M059J (cell line): ENCODE data around the gene CTSC. TPM values are rescaled to one million over a fixed set of nuclear protein-coding genes. Genes with fewer than 3 reads are reported as not detected.

Source experiments
- DNase-seq: peaks from one replicate; pipeline ENCODE4 v3.0.0-alpha.2; 2012; ENCODE audit warnings: low read depth
- total RNA-seq: library from RNA; depleted of rRNA; stranded (reverse); fragments of >200 nt; shearing (Covaris generic); gene quantifications from 2 replicates; pipeline ENCODE4 v1.2.3, GENCODE V29; 2014; rRNA removed

CTSC gene
- 338 and 359 TPM in 2 replicates for total RNA-seq

DNA sequence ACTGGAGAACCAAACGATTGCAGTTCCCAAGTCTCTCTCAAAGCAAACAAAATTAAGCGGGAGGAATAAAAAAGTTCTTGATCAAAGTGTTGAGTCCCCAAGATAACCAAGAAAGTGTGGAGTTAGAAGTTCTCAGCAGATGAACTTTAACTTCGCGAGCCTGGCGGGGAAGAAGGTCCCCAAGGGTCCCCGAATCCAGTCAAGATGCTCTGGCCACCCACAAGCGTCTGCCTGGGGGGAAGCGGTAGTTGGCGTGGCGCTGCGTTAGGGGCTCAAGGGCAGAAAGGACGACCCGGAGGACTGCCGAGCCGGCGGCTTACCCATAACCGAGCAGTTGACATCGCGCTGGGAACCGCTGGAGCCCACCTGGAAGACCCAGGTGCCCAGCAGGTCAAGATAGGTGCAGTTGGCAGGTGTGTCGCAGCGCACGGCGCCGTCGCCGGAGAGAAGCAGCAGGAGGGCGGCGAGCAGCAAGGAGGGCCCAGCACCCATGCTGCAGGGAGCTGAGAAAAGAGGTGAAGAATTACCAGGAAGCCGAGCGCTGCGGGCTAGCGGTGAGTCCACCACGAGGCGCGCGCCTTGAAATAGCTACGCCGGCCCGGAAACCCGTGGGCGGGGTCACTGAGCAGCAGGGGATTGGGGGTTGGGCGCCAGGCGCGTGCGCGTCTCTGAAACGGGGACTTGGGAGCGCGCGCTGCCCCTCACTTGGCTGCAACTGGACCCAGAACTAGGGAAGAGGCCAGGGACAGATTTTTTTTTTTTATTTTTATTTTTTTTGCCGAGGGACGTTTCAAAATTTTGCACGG is at the start of gene CTSC:
CTSC (minus strand) TSS at position 556 of the 806 bp plus-strand sequence; CDS start at position 492, 64 bp downstream.
- DNase-seq = peak; percentile 93

DNA sequence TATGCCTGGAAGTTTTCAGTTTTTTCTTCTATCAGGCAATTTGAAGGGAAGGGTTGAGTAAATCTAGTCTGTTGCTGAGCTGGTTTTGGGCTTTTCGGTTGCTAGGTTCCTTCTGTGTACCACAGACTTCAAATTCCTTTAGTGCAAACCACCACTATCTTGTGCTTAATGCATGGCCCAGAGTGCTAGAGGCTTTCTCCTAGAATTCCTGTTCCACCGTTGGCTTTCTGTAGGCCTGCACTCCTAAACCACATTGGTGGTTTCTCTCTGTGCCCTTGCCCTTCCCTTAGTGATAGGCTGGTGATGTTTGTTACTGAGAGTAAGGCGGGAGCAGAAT is 47.1 kb upstream of the CTSC start:
- peak; percentile 89 for DNase-seq

DNA sequence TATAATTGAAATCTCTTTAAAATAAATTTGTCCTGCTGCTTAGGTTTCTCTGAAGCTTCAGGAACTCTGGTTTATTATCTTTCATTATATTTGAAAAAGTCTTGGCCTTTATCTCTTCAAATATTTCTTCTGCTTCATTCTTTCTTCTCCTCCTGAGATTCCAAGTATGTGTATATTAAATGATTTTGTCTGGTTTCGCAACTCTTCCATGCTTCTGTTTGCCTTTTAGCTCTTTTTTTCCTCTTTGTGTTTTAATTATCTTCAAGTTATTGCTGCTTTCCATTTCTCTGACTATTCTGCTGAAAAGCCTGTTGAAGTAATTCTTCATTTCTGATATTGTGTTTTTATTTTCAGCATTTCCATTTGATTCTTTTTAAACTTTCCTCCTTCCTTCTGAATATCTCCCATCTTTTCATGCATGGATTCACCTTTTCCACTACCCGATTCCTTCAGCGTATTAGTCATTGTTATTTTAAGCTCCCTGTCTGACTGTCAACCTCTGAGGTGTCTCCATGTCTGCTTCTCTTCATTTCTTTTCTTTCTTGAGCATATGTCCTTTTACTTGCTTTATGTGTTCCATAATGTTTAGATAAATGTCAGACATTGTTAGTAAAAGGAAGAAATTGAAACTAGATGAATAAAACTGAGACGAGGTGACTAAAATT is 46.6 kb upstream of the CTSC start:
- DNase-seq = peak; percentile 83

DNA sequence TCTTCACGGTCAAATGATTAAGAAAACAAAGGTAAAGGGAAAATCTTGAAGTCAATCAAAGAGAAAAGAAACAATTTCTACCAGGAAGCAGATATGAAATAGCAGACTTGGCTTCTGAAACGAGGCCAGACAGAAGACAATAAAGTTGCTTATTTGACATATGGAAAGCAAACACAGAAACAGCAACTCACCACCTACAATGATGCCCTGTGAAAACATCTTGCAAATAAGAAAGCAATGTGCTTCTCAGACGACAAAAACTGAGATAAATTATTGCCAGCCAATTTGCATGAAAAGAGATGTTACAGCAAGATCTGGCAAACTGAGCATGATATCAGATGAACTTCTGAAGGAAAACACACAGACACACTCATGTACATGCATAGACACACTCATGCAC is 45.9 kb upstream of the CTSC start:
- no peak for DNase-seq

DNA sequence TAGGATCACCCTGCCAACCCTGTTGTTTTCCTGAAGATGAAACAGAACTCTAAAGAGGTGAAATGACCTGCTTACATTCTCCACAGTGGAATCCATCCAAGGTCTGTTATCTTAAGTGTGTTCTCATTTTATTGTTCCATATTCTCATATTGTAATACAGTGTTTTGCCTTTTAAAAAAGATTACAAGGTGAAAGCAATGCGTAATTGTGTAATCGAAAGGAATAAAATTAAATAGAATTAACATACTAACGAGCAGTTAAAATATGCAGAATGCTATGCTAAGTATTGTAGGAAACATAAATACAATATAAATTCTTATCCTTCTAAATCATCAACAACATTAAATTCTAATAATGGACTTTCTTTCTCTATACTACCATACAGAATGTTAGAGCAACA is 41.6 kb upstream of the CTSC start:
- DNase-seq = no peak

DNA sequence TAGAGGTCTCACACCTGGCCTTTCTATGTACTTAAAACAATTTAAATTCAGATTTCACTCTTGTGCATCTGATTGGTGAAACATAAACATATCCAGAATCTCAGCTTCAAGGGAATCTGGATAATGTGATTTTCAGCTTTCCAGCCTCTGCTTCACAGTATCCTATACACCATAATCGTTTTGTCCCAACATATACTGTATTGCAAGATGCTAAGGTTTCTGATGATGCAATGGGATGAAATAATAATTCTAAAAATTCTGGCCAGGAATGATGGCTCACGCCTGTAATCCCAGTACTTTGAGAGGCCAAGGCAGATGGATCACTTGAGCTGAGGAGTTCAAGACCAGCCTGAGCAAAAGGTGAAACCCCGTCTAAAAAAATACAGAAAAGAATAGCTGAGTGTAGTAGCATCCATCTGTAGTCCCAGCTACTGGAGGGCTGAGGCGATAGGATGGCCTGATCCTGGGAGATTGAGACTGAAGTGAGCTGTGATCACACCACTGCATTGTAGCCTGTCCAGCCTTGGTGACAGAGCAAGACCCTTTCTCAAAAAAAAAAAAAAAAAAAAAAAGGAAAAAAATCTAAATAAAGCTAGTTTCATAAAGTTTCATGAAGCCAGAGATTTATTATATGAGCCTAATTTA is 41.0 kb upstream of the CTSC start:
- DNase-seq = no peak

DNA sequence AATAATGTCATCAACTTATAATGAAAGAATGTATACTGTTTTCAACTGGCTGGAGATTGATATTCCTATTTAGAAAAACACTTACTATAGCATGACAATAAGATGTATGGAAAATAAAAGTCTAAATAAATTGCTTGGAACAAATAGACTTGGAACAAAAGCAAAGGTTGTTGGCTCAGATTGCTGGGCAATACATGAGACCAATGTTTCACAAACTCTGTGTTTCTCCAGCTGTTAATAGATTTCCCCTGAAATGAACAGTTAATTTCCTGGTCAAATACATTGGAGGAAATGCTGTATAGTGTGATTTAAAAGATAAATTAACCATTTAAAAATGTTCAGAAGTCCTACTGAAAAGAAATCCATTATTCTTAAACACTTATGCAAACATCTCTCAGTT is 40.1 kb upstream of the CTSC start:
- DNase-seq = no peak

DNA sequence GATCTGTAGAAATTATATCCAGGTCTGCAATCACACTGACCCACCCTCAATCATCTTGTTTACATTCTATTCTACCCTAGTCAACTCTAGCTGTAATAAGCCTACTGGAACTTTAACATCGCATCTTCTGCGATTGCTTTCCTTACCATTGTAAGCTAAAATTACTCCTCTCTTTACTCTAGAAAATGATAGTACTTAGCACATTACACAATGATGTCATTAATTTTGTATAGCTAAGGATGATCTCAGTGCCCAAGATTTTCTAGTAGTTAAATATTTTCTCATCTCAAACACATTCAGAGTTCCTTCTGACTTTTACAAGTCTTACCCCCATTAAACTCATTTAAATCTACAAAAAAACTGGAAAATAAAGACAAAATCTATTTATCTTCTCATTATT is 39.6 kb upstream of the CTSC start:
- DNase-seq = no peak

DNA sequence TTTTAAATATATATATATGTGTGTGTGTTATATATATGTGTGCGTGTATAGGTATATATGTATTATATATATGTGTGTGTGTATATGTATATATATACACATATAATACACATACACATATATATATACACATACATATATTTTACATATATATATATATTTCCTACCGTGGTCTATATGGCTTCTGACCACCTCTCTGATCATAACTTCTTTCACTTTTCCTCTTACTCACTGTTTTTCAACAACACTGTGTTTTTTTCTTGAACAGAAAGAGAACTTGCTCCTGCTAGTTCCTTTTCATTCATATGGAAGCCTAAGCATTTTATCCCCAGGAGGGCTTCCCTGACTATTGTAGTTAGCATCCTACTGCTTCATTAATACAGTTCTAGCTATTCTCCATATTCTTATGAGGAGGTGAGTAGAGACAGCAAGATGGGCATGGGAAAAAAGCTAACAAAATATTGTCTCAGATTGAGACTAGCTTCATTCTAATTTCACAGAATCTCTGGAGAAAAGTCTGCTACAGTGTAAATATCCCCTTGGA is 38.5 kb upstream of the CTSC start:
- no peak for DNase-seq

DNA sequence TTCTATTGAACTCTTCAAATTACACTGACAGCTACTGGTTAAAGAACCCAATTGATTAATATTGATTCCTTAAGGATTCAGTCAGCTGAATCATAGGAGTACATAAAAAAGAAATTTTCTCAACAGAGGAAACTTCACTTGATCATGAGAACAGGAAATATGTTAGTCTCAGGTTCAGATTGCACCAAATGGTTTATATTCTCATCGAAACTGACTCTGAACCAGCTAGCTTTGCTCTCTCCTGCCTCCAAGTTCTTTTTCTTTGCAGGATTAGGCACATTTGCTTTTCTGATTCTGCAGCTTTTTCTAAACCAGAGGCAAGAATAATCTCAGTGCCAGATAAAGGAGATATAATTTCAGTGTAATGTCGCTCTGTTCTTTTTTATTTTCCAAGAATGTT is 33.2 kb upstream of the CTSC start:
- DNase-seq = no peak

DNA sequence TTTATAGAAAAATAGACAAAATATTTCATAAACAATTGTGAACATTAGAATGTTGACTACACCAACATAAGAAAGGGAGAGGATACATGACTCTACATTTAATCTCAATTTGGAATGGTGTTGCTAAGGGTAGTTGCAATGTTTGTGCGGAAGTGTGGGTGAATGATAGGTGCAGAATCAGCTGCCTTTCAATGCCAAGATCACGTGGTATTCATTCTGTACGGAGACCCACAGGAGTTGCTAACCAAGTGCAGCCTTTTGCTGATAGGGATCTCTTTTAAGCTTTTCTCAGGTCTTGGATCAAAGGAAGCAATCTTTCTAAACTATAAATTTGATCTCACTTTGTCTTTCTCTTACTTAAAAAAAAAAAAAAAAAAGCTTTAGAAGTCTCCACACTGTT is 29.8 kb upstream of the CTSC start:
- DNase-seq = no peak

DNA sequence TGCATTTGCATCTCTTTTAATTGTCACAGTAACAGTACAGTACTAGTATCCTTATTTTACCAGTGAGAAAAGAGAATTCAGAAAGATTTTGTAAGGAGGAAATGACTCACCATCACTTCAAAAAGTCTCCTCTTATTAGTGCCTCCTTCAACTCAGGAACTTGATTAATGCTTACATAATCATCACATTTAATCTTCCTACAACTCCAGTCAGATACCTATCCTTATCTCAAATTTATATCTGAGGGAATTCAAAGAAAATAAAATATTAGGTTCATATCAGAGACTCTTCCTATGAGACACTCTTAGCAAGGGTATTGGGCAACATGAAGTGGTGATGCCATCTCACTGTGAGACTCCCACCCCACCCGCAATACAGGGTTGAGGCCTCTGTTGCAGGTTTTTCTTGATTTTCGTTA is 26.1 kb upstream of the CTSC start:
- DNase-seq = peak; percentile 64

DNA sequence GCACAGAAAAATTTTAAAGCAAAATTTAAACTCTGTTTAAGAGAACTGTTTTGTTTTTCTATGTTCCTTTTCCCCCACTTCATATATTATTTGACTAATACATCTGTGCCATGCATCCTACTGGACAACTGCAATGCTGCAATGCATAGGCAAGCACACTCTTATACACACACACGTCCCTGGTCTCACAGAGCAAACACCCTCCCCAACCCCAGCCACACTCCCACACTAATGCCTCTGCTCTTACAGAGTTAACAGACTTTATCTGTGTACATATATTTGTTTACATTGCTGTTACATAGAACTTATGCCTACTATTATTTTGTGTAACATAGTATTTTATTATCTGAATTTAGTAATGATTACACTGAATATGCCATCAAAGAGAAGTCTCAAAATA is 25.5 kb upstream of the CTSC start:
- DNase-seq = no peak

DNA sequence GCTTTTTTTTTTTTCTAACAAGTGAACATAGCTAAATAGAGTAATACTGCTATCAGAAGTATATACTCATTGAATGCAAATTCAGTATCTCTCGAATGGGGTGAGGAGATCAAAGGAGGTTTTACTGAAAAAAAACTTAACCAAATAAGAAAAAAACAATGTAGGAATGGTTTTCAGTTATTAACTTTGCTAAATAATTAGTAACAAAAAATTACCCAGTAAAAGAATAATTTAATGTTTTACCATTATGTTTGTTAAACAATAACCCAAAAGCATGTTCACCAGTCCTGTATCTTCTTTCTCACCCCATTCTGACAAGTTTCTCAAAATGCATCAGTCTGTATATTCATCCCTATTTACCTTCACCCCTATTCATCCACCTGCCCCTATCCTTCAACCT is 22.6 kb upstream of the CTSC start:
- DNase-seq = no peak

DNA sequence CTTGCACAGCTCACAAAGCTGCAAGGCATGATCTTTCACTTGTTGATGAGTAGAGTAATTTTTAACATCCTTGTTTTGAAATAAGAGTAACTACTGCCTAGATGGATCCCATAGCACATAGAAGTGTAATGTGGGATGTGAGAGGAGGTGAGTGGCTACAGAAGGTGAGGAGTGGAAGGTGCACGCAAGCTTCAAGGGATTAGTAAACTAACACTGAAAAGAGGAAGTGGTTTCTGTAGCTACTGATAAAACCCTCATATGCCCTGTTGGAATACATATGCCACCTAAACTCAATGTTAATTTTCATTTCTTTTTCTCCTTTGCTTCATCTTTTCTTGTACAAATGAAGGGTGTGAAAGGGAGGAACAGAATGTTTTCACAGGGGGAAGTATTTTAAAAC is 22.0 kb upstream of the CTSC start:
- DNase-seq = no peak

DNA sequence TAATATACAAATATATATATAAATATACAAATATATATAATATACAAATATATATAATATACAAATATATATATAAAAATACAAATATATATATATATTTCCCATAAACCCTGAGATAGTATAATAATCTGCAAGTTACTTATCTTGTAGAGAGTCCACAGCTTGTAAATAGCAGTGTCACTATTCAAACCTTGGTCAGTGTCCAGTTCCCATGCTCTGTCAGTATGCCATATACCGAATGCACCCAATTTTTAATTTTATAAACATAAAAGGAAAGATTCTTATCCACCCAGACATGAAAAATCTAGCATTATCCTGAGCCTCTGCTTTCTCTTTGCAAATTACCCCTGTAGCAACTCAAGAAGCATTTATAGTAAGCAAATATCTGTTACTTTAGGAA is 21.6 kb upstream of the CTSC start:
- no peak for DNase-seq

DNA sequence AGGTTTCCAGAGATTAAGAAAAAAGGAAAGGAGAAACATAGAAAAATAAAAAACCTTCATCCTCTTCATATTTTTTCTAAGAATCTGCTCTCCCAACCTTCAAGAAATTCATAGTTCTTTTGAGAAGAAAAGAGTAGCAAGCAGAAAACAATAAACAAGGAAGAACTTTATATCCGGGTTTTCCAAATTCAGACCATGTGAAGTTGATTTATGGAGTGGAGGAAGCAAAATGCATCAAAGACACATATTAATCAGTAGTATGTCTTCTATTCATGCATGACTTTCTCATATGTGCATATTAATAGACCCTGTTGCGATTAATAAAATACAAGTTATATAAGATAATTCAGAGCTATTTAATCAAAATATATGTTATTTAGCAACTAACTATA is 20.5 kb upstream of the CTSC start:
- DNase-seq = no peak

DNA sequence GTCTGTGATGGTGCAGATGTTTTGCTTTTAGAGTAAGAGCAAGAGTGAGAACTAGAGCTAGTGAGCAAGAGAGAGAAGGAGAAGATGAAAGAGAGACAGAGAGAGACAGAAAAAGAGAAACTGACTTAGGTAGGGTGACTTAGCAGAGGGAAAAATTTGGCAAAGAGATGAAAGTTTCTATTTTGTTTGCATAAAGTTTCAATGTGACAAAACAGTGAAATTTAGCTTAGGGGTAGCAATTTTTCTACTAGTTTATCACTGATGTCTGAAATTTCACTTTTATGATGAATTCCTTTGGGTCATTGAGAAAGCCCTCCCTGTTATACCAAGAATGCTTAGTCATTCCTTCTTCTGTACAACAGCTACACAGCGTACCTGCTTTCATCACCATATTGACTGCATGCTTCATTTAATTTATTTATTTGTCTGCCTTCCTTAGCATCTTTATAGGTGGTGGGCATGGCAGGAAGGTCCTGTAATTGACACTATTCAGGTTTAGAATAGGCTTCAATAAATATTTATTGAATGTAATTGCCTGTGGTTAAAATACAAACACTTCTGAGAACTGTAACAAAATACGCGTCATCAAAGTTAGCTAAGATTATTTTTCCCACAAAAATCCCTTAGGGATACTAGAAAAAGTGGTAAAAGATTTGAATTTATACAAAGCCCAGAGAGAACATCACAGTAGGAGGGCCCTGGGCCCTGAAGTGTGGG is 19.9 kb upstream of the CTSC start:
- DNase-seq = peak; percentile 83

DNA sequence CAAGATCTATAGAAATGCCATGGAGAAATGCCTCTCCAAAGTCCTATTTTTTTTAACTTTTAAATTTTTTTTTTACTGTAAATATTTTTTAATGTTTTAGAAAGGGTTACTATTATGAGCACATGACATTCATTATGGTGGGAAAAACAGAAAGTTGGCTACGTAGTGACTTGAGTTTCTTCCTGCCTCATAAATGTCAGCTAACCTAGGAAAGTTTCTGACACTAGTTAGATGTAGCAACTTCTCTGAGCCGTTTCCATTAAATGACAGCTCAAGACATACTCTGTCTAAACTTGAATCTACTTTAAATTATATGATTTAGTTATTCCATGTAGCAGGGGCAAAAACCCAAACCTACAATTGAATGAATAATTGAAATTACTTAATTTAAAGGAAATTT is 18.4 kb upstream of the CTSC start:
- no peak for DNase-seq

DNA sequence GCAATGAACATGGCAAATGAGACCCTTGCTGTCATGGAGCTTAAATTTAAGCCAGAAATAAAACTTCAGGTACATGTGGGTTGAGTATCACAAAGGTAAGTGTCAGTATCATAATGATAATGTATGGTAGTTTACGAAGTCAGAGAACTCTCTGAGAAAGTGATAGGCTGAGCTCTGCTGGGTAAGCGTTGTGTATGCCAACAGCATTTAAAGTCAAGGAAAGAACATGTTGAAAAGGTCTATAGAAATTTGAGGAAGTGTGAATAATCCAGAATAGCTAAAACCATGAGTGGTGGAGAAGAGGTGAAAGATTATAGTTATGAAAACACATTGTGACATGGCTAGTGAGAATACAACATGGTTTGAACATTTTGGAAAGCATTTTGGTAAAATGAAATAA is 17.4 kb upstream of the CTSC start:
- DNase-seq = no peak

DNA sequence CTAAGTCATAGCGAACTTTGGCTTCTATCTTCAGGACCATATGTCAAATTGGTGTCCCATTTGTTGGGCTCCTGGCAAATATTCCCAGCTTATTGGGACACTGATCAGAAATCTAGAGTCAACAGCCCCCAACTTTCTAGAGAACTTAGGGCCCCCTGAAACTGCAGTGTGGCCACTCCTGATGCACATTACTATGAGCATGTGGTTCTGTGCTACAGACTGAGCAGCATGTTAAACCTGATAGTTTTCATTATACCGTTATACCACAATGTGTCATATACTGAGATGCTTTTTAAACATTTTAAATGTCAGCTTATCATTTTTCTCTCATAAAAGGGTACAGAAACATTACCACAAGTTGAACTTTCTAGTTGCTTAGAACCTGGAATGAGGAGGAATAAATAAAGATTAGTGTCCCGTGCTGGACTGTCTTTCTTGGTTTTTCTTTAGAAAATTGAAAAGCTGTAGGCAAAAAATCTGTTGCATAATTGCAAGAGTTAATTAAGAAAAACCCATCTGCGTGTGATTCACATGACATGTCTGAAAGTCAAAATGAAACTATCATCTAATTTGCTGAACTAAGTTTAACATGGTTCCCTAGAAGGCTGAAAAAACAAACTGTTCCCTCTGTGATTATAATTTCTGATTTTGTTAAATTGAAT is 16.4 kb upstream of the CTSC start:
- DNase-seq = no peak

DNA sequence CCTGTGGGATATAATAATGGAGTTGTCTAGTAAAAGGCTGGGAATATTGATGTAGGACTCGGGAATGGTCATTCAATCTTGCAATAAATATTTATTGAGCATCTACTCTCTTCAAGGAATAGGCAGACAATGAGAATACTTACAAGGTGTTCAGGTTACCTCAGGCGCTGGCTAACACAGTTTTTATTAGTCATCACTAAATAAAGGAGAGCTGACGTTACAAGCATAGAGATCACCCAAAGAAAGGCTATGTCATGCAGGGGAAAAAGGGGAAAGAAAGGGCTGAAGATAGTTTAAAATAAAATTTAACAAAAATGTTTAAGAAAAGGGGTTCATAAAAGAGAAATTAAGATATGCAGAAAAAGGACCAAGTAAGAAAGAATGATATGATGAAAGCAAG is 15.8 kb upstream of the CTSC start:
- DNase-seq = no peak
